A549 treated with RU486 at 1 μM for 4 hours (cell line): ENCODE results near the gene LEPROT. TPM values are rescaled to one million over a fixed set of nuclear protein-coding genes. Genes with fewer than 3 reads are reported as not detected.

ENCODE experiments used
- total RNA-seq: library from RNA; stranded (reverse); fragments of 200-300 nt; extraction: Qiagen RNA extraction; gene quantifications from 5 replicates; pipeline ENCODE4 v1.2.3, GENCODE V29; 2022; ENCODE audit warnings: low read depth

The LEPROT gene, protein sequence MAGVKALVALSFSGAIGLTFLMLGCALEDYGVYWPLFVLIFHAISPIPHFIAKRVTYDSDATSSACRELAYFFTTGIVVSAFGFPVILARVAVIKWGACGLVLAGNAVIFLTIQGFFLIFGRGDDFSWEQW
- 29.5 to 43.2 TPM (median 38.6 TPM) in 5 replicates for total RNA-seq

DNA sequence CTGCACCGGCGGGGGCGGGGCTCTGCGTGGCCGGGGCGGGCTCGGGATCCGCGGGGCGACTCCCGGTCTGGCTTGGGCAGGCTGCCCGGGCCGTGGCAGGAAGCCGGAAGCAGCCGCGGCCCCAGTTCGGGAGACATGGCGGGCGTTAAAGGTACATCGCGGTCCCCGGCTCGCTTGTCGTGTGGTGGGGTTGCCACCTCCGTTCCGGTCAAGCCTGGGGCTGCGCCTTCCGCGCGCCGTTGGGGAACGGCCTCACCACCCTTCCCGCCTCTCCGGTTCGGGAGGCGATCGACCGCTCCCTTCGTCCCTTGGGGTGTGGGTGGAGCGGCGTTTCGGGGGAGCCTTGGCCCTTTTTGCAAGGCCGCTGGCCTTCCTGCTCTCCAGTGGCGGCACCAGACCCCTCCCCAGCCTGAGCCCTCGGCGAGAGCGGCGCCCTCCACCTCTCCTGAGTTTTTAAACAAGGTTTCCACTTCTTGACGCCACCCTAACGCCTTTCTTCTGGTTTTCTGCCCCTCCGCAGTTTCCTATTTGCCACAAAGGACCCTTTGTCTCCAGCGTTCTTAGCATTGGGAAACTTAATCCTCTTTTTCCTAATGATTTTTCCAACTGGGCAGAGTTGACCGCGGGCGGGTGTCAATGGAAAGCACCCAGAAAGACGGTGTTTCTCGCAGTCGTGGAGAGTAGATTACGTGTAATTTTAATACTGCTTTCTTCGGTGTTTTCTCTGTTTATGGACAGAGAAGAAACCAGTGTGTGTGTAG is at the start of gene LEPROT, which contains the start of gene LEPR:
TSS of gene LEPROT (plus strand) at position 79 of the 761 bp plus-strand sequence. CDS start at position 136, 57 bp downstream.
TSS of gene LEPR (plus strand) at position 79 of the 761 bp plus-strand sequence. CDS start 144,898 bp downstream, outside the sequence.

Other genes with a start within 250 kb of the LEPROT start
- gene DNAJC6, start 111.1 kb upstream of the LEPROT start, total RNA-seq, result 3.0 to 6.5 TPM (median 5.5 TPM) in 5 replicates
- 1.3 to 3.1 TPM (median 2.6 TPM) in 5 replicates for gene LEPR, start within 50 bp of the LEPROT start, total RNA-seq